ENCODE data around the gene CRB2. TPM values are rescaled to one million over a fixed set of nuclear protein-coding genes. Genes with fewer than 3 reads are reported as not detected.

CRB2 gene
- total RNA-seq, 6 donors from 2014 or later: 0.13 to 0.23 TPM; not detected in 4

- Histone ChIP-seq H3K36me3 (no peaks in the 10 kb centered on the region), H3K27ac (no peak overlapping the region), H3K27me3 (no peaks in the 10 kb centered on the region), H3K4me1 (peaks cover 0 to 7% (median 2%) of the 10 kb centered on the region in 4 donors), H3K4me3 (no peak overlapping the region), H3K9me3 (no peaks in the 10 kb centered on the region)
- ATAC-seq (ENCODE audit: low FRiP score in 2 of 2) (no peak), DNase-seq (no peak)
- 46 to 55% methylated on average over 3 of the region's 3 CpGs for WGBS, 2 donors
- no peak for TF ChIP-seq POLR2AphosphoS5 (IDR thresholded peaks at IDR 0.05)
- TF ChIP-seq POLR2A (IDR thresholded peaks at IDR 0.05): no peak
- TF ChIP-seq CTCF (IDR thresholded peaks at IDR 0.05): no peak
- TF ChIP-seq EP300 (IDR thresholded peaks at IDR 0.05): no peak
Observed at GRCh38 chr9:123349033-123349432, 7.0 kb upstream of the CRB2 start.

DNA sequence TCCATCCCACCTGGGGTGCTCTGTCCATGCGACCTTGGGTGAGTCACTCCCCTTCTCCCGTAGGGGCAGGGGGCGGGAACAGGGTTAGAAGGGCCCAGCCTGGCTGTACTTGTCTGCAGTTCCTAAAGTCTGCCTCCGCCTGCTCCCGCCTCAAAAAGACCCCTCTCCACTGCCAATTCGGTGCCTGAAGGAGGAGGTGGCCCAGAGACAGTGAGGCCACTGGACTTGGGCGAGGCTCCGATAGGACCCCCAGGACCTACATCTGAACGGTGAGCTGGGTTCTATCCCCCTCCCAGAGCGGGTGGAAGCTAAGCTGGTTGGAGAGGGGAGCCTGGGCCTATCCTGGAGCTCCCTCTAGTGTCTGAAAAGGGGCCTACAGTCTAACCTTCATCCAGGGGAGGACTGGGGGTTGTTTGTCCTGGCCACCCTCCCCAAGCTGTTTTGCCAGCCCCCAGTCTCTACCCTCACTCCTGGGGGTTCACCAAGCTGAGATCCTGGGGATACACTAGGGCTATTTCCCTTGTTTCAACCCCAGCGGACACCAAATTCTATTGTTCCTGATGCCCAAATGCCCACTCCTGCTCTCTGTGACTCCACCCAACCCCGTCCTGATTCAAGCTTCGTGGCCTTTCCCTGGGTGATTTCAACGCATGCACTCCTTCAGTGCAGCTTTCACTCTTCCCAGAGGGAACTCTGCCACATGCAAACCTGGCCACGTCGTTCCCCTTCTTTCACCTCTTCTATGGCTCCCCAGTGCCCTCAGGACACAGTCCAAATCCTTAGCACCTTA, 6.1 kb upstream of the CRB2 start:
- Histone ChIP-seq H3K4me1 (peaks cover 0 to 13% (median 4%) of the 10 kb centered on the region in 4 donors), H3K36me3 (no peaks in the 10 kb centered on the region), H3K9me3 (no peaks in the 10 kb centered on the region), H3K4me3 (no peak overlapping the region), H3K27me3 (no peaks in the 10 kb centered on the region), H3K27ac (no peak overlapping the region)
- WGBS, 2 donors: 24 to 40% methylated on average over 6 to 16 of the region's 16 CpGs
- DNase-seq (peak in 1 of 2 donors; percentile 35), ATAC-seq (ENCODE audit: low FRiP score in 2 of 2) (peak; percentile 76 to 84)
- TF ChIP-seq CTCF (IDR thresholded peaks at IDR 0.05): peak; percentile 77 to 92 (median 90)
- no peak for TF ChIP-seq POLR2A (IDR thresholded peaks at IDR 0.05)
- TF ChIP-seq POLR2AphosphoS5 (IDR thresholded peaks at IDR 0.05): no peak
- no peak for TF ChIP-seq EP300 (IDR thresholded peaks at IDR 0.05)

GRCh38 chr9:123350590-123351310, 5.2 kb upstream of the CRB2 start:
- WGBS, 2 donors: 70 to 71% methylated on average over 8 of the region's 8 CpGs
- Histone ChIP-seq H3K27ac (no peak overlapping the region), H3K27me3 (no peaks in the 10 kb centered on the region), H3K4me1 (peaks cover 0 to 13% (median 4%) of the 10 kb centered on the region in 4 donors), H3K9me3 (no peaks in the 10 kb centered on the region), H3K36me3 (no peaks in the 10 kb centered on the region), H3K4me3 (no peak overlapping the region)
- TF ChIP-seq CTCF (IDR thresholded peaks at IDR 0.05): no peak
- TF ChIP-seq POLR2A (IDR thresholded peaks at IDR 0.05): no peak
- TF ChIP-seq POLR2AphosphoS5 (IDR thresholded peaks at IDR 0.05): no peak
- no peak for TF ChIP-seq EP300 (IDR thresholded peaks at IDR 0.05)
- no peak for ATAC-seq (ENCODE audit: low FRiP score in 2 of 2)
- no peak for DNase-seq

DNA sequence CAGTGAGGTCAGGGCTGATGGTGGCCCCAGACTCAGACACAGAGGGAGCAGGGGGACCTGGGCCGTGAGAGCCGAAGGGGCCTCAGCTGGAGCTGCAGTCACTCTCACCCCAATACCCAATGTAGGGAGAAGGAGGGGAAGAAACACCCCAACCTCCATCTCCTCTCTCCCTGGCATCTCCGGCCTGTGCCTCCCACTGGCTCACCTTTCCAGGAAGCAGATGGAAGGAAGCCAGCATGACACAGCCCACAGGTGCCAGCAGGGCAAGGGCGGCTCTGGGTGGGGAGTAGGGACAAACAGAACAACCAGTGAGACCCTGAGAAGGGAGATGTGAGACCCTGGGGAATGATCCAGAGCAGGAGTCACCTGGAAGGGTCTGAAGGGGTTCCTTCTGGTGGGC, 3.0 kb upstream of the CRB2 start:
- WGBS, 2 donors: 67 to 76% methylated on average over 4 of the region's 4 CpGs
- ATAC-seq (ENCODE audit: low FRiP score in 2 of 2) (no peak), DNase-seq (no peak)
- Histone ChIP-seq H3K27me3 (no peaks in the 10 kb centered on the region), H3K4me1 (peaks cover 0 to 13% (median 4%) of the 10 kb centered on the region in 4 donors), H3K27ac (no peak overlapping the region), H3K4me3 (no peak overlapping the region), H3K9me3 (no peaks in the 10 kb centered on the region), H3K36me3 (no peaks in the 10 kb centered on the region)
- no peak for TF ChIP-seq POLR2A (IDR thresholded peaks at IDR 0.05)
- no peak for TF ChIP-seq CTCF (IDR thresholded peaks at IDR 0.05)
- no peak for TF ChIP-seq EP300 (IDR thresholded peaks at IDR 0.05)
- no peak for TF ChIP-seq POLR2AphosphoS5 (IDR thresholded peaks at IDR 0.05)

All from upper lobe of left lung (tissue), 6 donors.